Heart left ventricle (tissue), 16 donors: ENCODE results near the gene HAUS8. TPM values are rescaled to one million over a fixed set of nuclear protein-coding genes. Genes with fewer than 3 reads are reported as not detected.

Experiments
- ATAC-seq, 4 donors: fragments of 200-7000 bp; cut with Tn5 transposase; one replicate each; pipeline ENCODE4 v1.9.1; 2020 to 2022; ENCODE audit warnings: moderate library complexity in 4 of 4, mild to moderate bottlenecking in 3 of 4, moderate number of reproducible peaks in 1 of 4
- DNase-seq, 5 donors: peaks; one replicate each; pipeline ENCODE4 v3.0.0-alpha.2; 2020
- H3K27ac ChIP-seq, 12 donors: fragments of 200-600 bp; sonication (generic) in 4 of 12; one replicate each; pipeline versions ENCODE4 v1.5.0 to v1.8.0; 2016 to 2022; ENCODE audit warnings: mild to moderate bottlenecking in 2 of 12
- H3K27me3 ChIP-seq, 9 donors: fragments of 200-600 bp; sonication (generic) in 2 of 9; one replicate each; pipeline versions ENCODE4 v1.5.1 to v1.8.0; 2016 to 2022; ENCODE audit warnings: mild to moderate bottlenecking in 3 of 9
- H3K36me3 ChIP-seq, 9 donors: fragments of 200-600 bp; sonication (generic) in 2 of 9; one replicate each; pipeline versions ENCODE4 v1.5.0 to v1.8.0; 2018 to 2022; ENCODE audit warnings: mild to moderate bottlenecking in 2 of 9
- H3K4me1 ChIP-seq, 12 donors: fragments of 200-600 bp; sonication (generic) in 4 of 12; one replicate each; pipeline versions ENCODE4 v1.5.0 to v1.8.0; 2016 to 2022; ENCODE audit warnings: mild to moderate bottlenecking in 3 of 12
- H3K4me3 ChIP-seq, 12 donors: fragments of 200-600 bp; sonication (generic) in 4 of 12; one replicate each; pipeline versions ENCODE4 v1.5.0 to v1.8.0; 2017 to 2022; ENCODE audit warnings: mild to moderate bottlenecking in 9 of 12, moderate library complexity in 4 of 12
- H3K9me3 ChIP-seq, 12 donors: fragments of 200-600 bp; sonication (generic) in 4 of 12; one replicate each; pipeline versions ENCODE4 v1.5.0 to v1.8.0; 2016 to 2022; ENCODE audit warnings: mild to moderate bottlenecking in 1 of 12
- CTCF ChIP-seq, 12 donors: fragments of 200-600 bp; sonication (generic) in 4 of 12; IDR thresholded peaks; one replicate each; pipeline versions ENCODE4 v1.5.0 to v1.8.0; 2018 to 2022; ENCODE audit warnings: antibody characterized with exemption in 12 of 12, mild to moderate bottlenecking in 5 of 12
- POLR2A ChIP-seq, 2 donors: fragments of 450-650 bp; IDR thresholded peaks; one replicate each; pipeline ENCODE4 v1.6.1; 2017; ENCODE audit warnings: antibody characterized with exemption in 2 of 2, mild to moderate bottlenecking in 2 of 2, moderate library complexity in 2 of 2
- WGBS, 4 donors: extraction: QIAGEN DNeasy Blood & Tissue Kit in 2 of 4; methylation state at CpG; one replicate each; pipeline versions ENCODE4 v1.1.5 to v1.1.7; 2013 to 2018; 5-methylcytosine and 5-hydroxymethylcytosine counted together
- intact Hi-C, 10 donors: fragments of 100-400 bp; cut with DNase I; formaldehyde crosslinking; loops; one replicate each; pipeline versions ENCODE4 v1.11.1 to v1.14.2; 2022
- polyA plus RNA-seq, 2 donors: library from polyadenylated mRNA; stranded (reverse); fragments of 200-250 nt; gene quantifications; one replicate each; pipeline ENCODE4 v1.2.3, GENCODE V29; 2013
- total RNA-seq, 9 donors: library from RNA; depleted of rRNA in 2 of 9; stranded (reverse); fragments of >200 nt in 2 of 9; fragmentation: NEBNext Ultra II Directional in 3 of 9; extraction: Animal tissue kit (Norgen Biotek cat#: 25700) in 3 of 9; gene quantifications; one replicate each; pipeline versions ENCODE4 v1.1.0 to v1.2.4, GENCODE V29; 2016 to 2023
- donor health status: ischemic (EF 13 %, LVEDD 7.1; RV severe dilation, severe dysfunction).
- donor health status: healthy with polysubstance abuse.
- donor health status: DM: no; HTN: yes; CAD: no.
- donor health status: DM: no; HTN: no; CAD: no.
- donor health status: ischemic (EF 25% LVEDD 6.9; RV normal size, moderate dysfunction).
- donor health status: ischemic (EF 25% LVEDD 5.7; RV mildly dilated, moderate dysfunction).
- donor health status: healthy.
- donor health status: DM: yes; HTN: yes; CAD: no.
- donor health status: ischemic (EF 35%, LVEDD 5.7; RV mildly dilated, moderate dysfunction).
- donor health status: nonischemic (EF 11% LVEDD 7.7; RV severe dilation, severe dysfunction).
- donor health status: DM: yes; HTN: yes; CAD: no.
- donor health status: PGD.
- donor health status: ischemic (EF 29% LVEDD 5.4; RV normal size, mild dysfunction).
- donor health status: nonischemic (EF 23%, LVEDD 6.1; RV moderate dilation, normal function).

Gene HAUS8
- total and polyA plus RNA-seq, 11 donors = 2.1 to 9.2 (median 4.7) TPM

- Histone ChIP-seq H3K4me3 (no peak overlapping the region), H3K4me1 (peaks cover 0 to 67% (median 30%) of the 10 kb centered on the region in 12 donors), H3K9me3 (no peaks in the 10 kb centered on the region), H3K27ac (peak overlapping the region in 4 of 12 donors; percentile 13 to 87 (median 60)), H3K27me3 (no peaks in the 10 kb centered on the region), H3K36me3 (peaks cover 0 to 27% (median 0%) of the 10 kb centered on the region in 9 donors)
- ATAC-seq = peak in 1 of 4 donors; percentile 56
- WGBS, 4 donors = 48 to 71% (median 64%) methylated on average over 9 of the region's 9 CpGs
- TF ChIP-seq CTCF (IDR thresholded peaks at IDR 0.05) = no peak
- no peak for TF ChIP-seq POLR2A (IDR thresholded peaks at IDR 0.05)
- DNase-seq = no peak
- intact Hi-C loops = no loop called here
These were observed 15.3 kb upstream of the HAUS8 start for GRCh38 chr19:17090583-17090982.

- DNase-seq (no peak), ATAC-seq (no peak)
- intact Hi-C loops = loop anchor here in 1 of 10 donors (5.0 kb wide), 1 partner anchor 44 kb away; no protein-coding TSS in a partner anchor
- H3K4me3 ChIP-seq = no peak overlapping the region
- peak overlapping the region in 2 of 12 donors; percentile 27 to 78 for H3K27ac ChIP-seq
- peaks cover 0 to 31% (median 0%) of the 10 kb centered on the region in 9 donors for H3K36me3 ChIP-seq
- H3K4me1 ChIP-seq = peaks cover 0 to 51% (median 20%) of the 10 kb centered on the region in 12 donors
- no peak for TF ChIP-seq POLR2A (IDR thresholded peaks at IDR 0.05)
- no peak for TF ChIP-seq CTCF (IDR thresholded peaks at IDR 0.05)
- H3K27me3 ChIP-seq = no peaks in the 10 kb centered on the region
- WGBS, 4 donors = 91 to 97% (median 94%) methylated on average over 5 of the region's 5 CpGs
- H3K9me3 ChIP-seq = no peaks in the 10 kb centered on the region
These were observed 13.3 kb upstream of the HAUS8 start for GRCh38 chr19:17088552-17088951.

- ATAC-seq = no peak
- intact Hi-C loops = loop anchor here in 1 of 10 donors (5.0 kb wide), 1 partner anchor 45 kb away; no protein-coding TSS in a partner anchor
- WGBS, 4 donors = 81 to 87% (median 86%) methylated on average over 6 of the region's 6 CpGs
These were observed 11.6 kb upstream of the HAUS8 start for GRCh38 chr19:17086834-17087233.

GRCh38 chr19:17086120-17086519 lies 10.9 kb upstream of the HAUS8 start:
- Histone ChIP-seq H3K9me3 (no peaks in the 10 kb centered on the region), H3K4me1 (peaks cover 0 to 45% (median 27%) of the 10 kb centered on the region in 12 donors), H3K36me3 (peaks cover 0 to 30% (median 0%) of the 10 kb centered on the region in 9 donors), H3K4me3 (no peak overlapping the region), H3K27ac (peak overlapping the region in 1 of 12 donors; percentile 34), H3K27me3 (no peaks in the 10 kb centered on the region)
- DNase-seq (no peak), ATAC-seq (no peak)
- 89 to 94% (median 94%) methylated on average over 11 to 14 of the region's 14 CpGs for WGBS, 4 donors
- TF ChIP-seq POLR2A (IDR thresholded peaks at IDR 0.05) (no peak), CTCF (IDR thresholded peaks at IDR 0.05) (no peak)
- intact Hi-C loops = loop anchor here in 1 of 10 donors (5.0 kb wide), 1 partner anchor 46 kb away; no protein-coding TSS in a partner anchor

More at GRCh38 chr19:17086834-17087233, 11.6 kb upstream of the HAUS8 start:
- Histone ChIP-seq H3K36me3 (peaks cover 0 to 30% (median 0%) of the 10 kb centered on the region in 9 donors), H3K27ac (peak overlapping the region in 1 of 12 donors; percentile 34), H3K4me1 (peaks cover 0 to 45% (median 27%) of the 10 kb centered on the region in 12 donors), H3K9me3 (no peaks in the 10 kb centered on the region), H3K27me3 (no peaks in the 10 kb centered on the region), H3K4me3 (no peak overlapping the region)
- TF ChIP-seq CTCF (IDR thresholded peaks at IDR 0.05) (no peak), POLR2A (IDR thresholded peaks at IDR 0.05) (no peak)
- no peak for DNase-seq
